ENCODE measurements around the gene DENND2D.
"Not testable (repeated sequence)": the region's sequence is repeated elsewhere in the genome, so short reads cannot be mapped to it uniquely, and the experiment has no call there.

The DENND2D gene

DNA sequence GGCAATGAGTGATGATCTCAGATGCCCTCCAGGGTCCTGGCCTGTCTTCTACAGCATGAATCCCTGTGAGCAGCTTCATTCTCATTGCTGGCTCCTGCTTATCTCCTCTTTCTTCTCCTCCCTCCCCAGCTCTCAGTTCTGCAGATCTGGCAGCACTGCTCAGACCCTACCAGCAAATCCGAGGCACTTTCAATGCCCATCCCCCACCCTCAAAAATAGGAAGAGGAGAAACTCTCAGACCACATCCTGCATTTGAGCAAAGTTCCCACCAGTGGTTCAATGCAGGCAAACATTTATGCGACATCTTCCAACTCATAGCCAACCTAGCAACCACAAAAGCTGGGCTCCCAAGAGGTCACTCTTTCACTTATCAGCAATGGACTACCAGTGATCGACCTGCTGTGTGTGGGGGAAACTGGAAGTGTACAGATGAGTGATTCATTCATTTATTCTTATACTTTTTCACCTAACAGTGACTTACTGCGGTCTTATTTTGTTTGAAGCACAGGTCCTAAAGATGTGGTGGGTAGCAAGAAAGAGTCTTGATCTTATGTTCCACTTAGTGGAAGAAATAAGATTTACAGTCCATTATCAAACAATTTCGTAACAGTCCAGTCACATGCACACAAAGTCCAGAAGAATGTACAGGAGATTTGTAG, 21.3 kb upstream of the DENND2D start:
- no peak for DNase-seq (ENCODE audit: low read depth in 2 of 2)

- no peak for DNase-seq (ENCODE audit: low read depth in 2 of 2)
Observed at GRCh38 chr1:111221276-111221632, 20.8 kb upstream of the DENND2D start.

DNA sequence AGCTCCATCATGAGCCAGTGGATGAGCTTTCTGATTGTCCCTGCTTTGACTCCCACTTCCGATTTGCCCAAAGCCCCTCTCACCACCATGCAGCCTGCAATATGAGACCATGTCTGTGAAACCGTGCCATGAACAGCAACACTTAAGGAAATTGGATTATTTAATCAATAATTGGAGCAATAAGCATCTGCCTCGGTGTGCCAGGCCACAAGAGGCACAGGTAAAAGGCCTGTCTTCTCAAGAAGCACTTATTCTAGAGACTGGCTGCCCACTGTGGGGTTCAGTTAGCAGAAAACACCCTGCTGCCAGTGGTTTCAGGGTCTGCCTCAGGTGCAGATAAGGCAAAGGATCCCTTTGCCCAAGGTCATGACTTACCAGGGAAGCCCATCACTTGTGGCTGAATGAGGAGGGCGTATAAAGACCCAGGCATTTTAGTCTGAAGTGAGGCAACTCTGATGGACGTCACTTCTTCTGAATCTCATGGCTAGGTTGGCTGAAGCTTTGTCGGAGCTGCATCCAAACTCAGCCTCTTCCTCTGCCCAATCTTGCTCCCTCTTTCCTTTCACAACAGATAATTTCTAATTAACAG, 19.9 kb upstream of the DENND2D start:
- DNase-seq (ENCODE audit: low read depth in 2 of 2) = no peak

DNA sequence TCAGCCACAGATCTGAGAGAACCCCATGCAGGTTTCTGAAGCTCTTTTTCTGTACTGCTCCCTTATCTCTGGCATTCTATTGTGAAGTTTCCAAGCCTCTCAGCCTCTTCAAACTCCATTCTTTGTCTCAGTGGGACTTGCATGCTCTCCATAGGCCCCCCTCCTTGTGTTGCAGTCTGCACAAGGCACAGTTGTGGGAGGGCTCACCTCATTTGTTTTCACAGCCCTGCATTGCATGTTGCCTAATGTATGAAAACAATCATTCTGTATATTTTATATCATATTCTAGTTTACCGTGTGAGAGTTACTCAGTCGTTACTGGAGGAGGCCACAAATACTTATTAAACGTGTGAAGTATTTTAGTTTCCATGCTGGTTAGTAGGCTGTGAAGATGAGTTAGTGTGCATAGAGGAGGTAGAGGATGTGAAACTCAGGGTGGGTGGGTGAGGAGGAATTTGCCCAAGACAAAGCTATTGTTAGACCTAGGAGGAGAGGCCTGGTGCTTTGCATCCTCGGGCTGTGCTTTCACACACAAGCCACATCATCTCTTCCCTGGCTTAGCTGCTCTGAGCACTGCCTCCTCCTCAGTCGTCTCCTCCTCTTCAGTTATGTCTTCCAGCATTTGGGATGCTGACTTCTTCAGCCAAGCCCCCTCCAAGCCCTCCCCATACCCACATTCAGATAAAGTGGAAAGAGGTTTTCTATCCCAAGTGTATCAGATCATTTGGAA, 19.3 kb upstream of the DENND2D start:
- no peak for DNase-seq (ENCODE audit: low read depth in 2 of 2)

- DNase-seq (ENCODE audit: low read depth in 2 of 2) = no peak
Observed at GRCh38 chr1:111218701-111219556, 18.5 kb upstream of the DENND2D start.

DNA sequence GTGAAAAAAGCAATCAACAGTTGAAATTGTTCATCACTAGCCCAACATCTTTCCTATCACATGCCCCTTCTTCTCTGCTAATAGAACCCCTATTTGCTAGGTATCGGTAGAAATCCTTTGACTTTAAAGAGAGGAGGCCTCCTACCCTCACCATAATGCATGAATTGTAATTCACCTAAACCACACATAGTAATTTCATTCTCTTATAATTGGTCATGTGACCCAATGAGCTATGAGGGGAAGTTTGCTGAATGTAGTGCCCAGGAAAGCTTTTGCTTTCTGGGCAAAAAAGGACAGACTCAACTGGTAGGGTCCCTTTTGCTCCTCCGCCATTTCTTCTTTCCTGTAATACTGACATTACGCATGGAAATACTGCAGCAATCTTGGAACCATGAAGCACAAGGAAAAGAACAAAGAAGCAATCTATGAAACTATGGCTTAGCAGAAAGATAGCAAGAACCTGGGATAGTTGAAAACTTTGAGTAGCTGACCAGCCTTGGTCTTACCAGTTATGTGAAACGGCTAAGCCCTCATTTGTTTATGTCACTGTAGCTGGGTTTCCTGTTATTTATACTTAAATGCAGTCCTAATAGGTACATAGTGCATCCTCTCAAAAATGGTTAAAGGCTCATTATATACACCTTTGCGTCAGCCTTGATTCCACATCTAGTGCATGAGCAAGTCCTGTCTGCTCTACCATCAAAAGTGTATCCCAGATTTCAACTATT, 16.9 kb upstream of the DENND2D start:
- no peak for DNase-seq (ENCODE audit: low read depth in 2 of 2)

DNA sequence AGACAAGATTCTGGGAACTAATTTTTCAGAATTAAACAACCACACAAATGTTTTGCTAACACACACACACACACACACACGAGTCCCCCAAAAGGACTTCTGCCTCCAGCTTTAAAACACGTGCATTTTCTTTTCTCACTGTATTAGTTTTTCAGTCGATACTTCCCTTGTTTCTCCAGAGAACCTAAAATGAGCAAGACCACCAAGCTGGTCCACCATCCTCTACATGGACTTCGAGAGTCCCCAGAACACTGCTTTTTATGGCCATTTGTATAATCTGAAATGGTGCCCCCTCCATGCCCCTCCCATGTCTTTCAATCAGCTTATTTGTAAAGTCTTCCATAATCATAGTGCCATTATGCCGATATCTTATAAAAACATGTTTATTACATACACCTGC, 16.3 kb upstream of the DENND2D start:
- DNase-seq (ENCODE audit: low read depth in 2 of 2) = no peak

GRCh38 chr1:111215285-111215684, 14.8 kb upstream of the DENND2D start:
- DNase-seq (ENCODE audit: low read depth in 2 of 2) = not testable (repeated sequence)

DNA sequence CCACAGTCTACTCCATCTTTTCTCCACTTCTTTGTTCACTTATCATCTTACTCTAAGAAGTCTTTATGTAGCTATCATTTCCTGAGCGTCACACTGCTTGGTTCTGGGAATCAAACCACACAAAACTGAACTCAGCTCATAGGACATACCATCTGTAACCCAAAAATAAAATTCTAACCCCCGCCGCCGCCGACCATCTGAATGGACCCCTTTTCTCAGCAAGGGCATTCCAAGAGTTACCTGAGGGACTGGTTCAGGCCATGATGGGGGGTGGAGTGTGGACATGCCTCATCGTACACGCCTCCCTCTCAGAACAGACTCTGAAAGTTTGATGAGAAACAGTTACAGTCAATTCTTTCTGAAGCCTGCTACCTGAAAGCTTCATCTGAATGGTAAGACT, 14.4 kb upstream of the DENND2D start:
- DNase-seq (ENCODE audit: low read depth in 2 of 2) = peak in 1 of 2 donors; percentile 42

DNA sequence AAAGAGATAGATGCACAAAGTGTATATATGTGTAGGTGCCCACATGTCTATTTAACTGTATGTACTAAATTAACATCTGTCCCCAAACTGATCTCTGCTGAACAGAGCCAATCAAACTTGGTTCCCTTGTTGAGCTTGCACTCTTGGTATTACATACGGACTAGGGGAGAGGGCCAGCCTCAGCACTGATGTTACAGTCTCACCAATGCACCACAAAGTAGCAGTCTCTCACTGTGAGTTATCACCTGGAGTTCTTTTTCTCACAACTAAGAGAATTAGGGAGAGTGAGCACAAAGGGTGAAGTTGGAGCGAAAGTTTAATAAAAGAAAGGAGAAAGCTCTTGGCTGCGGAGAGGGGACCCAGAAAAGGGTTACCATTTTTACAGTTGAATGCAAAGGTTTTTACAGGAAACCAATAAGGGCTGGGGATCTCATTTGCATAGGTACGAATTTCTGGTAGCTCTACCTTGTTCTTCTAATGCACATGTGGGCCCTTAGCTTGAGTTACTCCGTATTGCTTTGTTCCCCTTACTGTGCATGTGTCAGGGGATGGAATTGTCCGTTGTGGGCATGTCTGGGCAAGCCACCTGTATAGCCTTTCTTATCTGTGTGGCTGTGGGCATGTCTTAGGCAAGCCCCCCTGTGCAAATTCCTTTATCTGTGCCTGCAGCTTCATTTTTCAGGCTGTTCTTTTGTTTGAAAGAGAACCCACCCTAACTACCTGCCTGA, 13.8 kb upstream of the DENND2D start:
- DNase-seq (ENCODE audit: low read depth in 2 of 2) = no peak

DNA sequence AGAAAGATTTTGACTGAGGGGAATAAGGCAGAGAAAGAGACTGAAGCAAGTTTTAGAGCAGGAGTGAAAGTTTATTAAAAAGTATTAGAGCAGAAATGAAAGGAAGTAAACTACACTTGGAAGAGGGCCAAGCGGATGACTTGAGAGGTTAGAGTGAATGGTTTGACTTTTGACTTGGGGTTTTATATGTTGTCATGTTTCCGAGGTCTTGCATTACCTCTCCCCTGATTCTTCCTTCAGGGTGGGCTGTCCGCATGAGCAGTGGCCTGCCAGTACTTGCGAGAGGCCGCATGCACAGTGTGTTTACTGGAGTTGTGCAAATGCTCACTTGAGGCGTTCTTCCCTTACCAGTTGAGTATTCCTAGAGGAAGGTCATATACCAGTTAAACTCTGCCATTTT, 13.0 kb upstream of the DENND2D start:
- DNase-seq (ENCODE audit: low read depth in 2 of 2) = no peak

DNA sequence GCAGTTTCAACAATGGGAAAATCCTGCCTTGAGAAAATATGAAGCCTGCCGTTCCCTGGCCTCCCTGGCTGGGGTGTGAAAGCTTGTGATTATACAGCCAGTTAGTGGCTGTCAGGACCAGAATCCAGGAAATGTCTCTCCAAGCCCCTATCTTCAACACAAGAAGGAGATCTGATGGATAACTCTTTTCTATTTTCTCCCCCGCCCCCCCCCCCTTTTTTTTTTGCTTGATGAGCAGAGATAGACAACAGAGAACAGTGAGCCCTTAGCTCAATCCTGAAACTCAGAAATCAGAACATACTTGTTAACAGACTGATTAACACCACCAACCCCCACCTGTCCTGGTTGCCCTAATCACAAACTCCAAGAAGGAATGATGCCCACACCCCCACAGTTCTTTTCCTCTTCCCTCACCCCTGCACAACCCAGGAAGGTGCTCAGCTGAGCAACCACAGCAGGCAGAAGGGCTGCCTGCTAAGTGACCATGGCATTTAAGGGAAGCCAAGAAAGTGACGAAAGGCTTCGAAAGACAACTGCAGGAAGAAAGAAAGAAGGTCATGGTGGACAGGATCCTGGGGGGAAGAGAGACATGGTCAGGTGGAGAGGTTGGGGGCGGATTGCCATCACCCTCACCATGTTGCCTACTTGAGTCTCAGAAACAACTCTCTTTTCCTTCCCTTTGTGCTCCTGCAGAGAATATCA, 12.3 kb upstream of the DENND2D start:
- DNase-seq (ENCODE audit: low read depth in 2 of 2) = no peak

GRCh38 chr1:111211921-111212320, 11.5 kb upstream of the DENND2D start:
- no peak for DNase-seq (ENCODE audit: low read depth in 2 of 2)

DNA sequence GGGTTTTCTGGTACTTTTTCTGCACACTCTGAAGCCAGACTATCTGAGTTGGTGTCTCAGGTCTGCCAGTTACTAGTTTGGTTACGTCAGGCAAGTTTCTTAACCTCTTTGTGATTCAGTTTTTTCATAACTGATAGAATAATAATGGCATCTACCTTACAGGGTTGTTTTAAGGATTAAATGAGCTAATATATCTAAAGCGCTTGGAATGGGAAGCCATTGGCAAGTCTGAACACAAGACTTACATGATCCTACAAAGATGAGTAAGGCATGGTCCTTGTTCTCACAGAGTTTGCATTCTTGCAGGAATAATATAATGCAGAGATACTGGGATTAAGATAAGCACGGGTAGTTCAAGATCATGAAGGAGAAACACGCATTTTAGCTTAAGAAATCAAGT, 9.2 kb upstream of the DENND2D start:
- DNase-seq (ENCODE audit: low read depth in 2 of 2) = no peak

DNA sequence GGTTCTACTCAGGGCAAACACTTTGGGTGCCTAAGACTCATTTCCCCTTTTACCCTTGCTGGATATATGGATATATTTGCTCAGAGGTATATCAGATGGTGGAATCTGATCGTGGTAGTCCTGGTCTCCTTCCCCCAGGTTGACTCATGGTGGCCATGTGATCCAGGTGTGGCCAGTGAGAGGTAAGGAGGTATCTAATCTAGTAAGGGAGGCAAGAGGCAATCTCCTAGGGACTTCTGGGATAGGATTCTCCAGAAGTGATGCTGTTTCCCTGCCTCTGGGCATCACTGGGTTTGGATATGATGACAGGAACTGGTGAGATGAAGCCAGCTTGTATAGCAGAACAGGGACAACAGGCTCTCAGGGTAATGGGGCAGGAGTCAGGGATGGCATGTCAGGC, 8.5 kb upstream of the DENND2D start:
- no peak for DNase-seq (ENCODE audit: low read depth in 2 of 2)

GRCh38 chr1:111205714-111206050, 5.2 kb upstream of the DENND2D start:
- DNase-seq (ENCODE audit: low read depth in 2 of 2) = no peak

DNA sequence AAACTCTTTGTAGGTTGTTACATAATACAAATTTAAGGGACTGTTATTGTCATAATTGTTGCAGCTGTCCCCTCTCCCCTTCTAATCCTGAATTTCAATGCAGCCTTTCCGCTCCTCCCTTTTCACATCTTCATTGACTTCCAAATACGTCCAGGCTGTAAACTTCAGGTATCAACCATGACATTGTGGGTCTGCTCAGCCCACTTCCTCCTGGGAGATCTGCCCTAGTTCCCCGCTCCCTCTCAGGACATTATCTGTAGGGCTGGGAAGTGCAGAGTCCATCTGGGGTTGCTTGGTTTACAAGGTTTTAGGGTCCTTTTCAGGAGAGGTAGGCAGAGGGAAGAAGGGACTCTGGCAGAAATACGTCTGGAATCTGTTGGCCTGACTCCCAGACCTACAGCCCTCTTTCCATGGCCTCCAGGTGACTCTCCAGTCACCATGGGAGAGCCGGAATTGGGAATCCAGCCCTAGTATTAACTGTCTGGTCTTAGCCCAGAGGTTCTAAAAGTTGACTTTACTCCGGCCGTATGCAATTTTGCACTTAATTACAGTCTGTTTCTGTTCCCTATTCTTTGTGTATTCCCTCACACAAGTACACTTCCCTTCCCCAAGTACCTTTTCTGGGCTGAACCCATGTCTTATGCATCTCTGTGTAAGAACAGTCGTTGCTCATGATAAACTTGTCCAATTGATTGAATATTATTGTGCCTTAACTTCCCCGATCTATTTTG, 4.7 kb upstream of the DENND2D start:
- no peak for DNase-seq (ENCODE audit: low read depth in 2 of 2)

GRCh38 chr1:111204201-111204982, 3.9 kb upstream of the DENND2D start:
- peak; percentile 56 to 67 for DNase-seq (ENCODE audit: low read depth in 2 of 2)

DNA sequence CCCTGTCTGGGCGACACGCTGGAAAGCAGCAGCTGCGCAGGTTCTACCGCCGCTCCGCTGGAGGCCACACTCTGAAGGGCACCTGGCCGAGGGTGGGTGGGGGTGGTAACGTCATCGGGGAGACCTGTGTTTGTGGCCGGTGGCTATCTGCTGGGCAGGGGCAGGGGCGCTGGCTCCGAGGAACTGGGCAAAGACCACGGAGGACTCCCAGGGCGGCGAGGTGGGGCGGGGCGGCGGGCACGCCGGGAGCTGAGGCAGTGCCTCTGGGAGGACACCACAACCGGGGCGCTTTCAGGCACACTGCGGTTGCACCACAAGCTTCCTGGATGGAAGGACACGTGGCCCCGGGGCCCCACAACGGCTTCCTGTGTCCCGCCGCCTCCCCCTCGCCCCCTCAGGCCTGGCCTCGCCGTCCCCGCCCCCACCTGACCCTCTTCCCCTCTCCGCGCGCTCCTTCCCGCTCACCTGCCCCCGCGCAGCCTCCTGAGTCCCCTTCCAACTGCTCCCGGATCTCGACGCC, 3.3 kb upstream of the DENND2D start:
- peak; percentile 76 to 79 for DNase-seq (ENCODE audit: low read depth in 2 of 2)

Data from stimulated activated CD8-positive, alpha-beta memory T cell treated with anti-CD3 and anti-CD28 coated beads, Interleukin-15, amount 100 ng/mL, for 4 hours (primary cell).